ENCODE data around the gene LMX1B.

DNA sequence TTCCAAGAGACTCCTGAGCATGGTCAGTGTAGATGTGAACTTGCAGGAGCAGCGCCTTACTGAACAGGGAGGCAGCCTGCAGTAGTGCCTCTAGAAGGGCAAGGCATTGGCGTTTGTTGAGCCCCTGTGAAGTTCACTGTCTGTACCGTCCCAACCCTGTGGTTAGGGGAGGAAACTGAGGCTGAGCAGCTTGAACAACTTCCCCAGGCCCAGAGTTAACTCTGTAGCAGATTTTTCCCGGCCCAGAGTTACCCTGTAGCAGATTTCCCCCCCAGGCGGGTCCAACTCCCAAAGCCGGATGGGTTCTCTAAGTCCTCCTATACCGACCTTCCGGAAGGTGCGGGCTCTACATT is 9.6 kb downstream of the LMX1B start:
- TF ChIP-seq POLR2A (IDR thresholded peaks at IDR 0.05): no peak
- TF ChIP-seq, protein P1, sequence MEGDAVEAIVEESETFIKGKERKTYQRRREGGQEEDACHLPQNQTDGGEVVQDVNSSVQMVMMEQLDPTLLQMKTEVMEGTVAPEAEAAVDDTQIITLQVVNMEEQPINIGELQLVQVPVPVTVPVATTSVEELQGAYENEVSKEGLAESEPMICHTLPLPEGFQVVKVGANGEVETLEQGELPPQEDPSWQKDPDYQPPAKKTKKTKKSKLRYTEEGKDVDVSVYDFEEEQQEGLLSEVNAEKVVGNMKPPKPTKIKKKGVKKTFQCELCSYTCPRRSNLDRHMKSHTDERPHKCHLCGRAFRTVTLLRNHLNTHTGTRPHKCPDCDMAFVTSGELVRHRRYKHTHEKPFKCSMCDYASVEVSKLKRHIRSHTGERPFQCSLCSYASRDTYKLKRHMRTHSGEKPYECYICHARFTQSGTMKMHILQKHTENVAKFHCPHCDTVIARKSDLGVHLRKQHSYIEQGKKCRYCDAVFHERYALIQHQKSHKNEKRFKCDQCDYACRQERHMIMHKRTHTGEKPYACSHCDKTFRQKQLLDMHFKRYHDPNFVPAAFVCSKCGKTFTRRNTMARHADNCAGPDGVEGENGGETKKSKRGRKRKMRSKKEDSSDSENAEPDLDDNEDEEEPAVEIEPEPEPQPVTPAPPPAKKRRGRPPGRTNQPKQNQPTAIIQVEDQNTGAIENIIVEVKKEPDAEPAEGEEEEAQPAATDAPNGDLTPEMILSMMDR (IDR thresholded peaks at IDR 0.05): no peak

Measured in lower leg skin (tissue), 3 donors.